K562 (cell line): Measurements from ENCODE around the gene BBC3. TPM values are rescaled to one million over a fixed set of nuclear protein-coding genes. Genes with fewer than 3 reads are reported as not detected.

Source experiments
- ATAC-seq: fragments of 200-7000 bp; cut with Tn5 transposase; 3 replicates; pipeline ENCODE4 v1.9.1; 2020; ENCODE audit warnings: moderate library complexity
- BruUV-seq: library from RNA; stranded (reverse); fragments of 400-500 nt; replicated peaks from 2 replicates; lab custom pipeline; 2021; lab: Mats Ljungman, UMichigan
- CTCF ChIA-PET: fragments of 300-600 bp; formaldehyde crosslinking; extraction: SDS; loops from one replicate; lab custom pipeline; 2021; ENCODE audit warnings: low intra/inter-chr PET ratio; lab: Yijun Ruan, JAX
- POLR2A ChIA-PET: fragments of 300-600, 350-650 bp; sonication (Branson Sonifier 250); formaldehyde crosslinking; extraction: SDS; loops from one replicate; lab custom pipeline; 2021; ENCODE audit warnings: antibody characterized with exemption, inconsistent platforms; lab: Yijun Ruan, JAX
- DNase-seq, 4 experiments: peaks; one replicate each; pipeline versions ENCODE4 v3.0.0 to v3.0.0-alpha.2; 2011 to 2018; ENCODE audit warnings: low spot score in 3 of 4, mixed read lengths in 3 of 4; ENCODE audit errors: extremely low read depth in 1 of 4
- FAIRE-seq: peaks from 2 replicates; lab custom pipeline; 2011; peaks lifted over from hg19 to GRCh38; lab: Jason Lieb, UNC
- H2AFZ ChIP-seq: 2 replicates; pipeline ENCODE4 v1.6.0; 2011; ENCODE audit warnings: low read depth, low read length, control low read depth, inconsistent platforms
- H3K27ac ChIP-seq: fragments of 200-600 bp; 3 replicates; pipeline ENCODE4 v1.8.0; 2011; ENCODE audit warnings: low read depth, mild to moderate bottlenecking, control low read depth, inconsistent platforms, low read length, moderate library complexity, mixed read lengths; ENCODE audit errors: extremely low read depth
- H3K27me3 ChIP-seq, 2 experiments: fragments of 300-600 bp in 1 of 2; 2 replicates in 1 of 2; 3 replicates in 1 of 2; pipeline versions ENCODE4 v1.6.0 to v1.8.0; 2011; ENCODE audit warnings: inconsistent platforms in 2 of 2, low read length in 2 of 2, mild to moderate bottlenecking in 1 of 2, mixed read lengths in 1 of 2, moderate library complexity in 1 of 2; ENCODE audit not compliant: control insufficient read depth in 2 of 2, insufficient read depth in 2 of 2
- H3K36me3 ChIP-seq: fragments of 300-600 bp; 3 replicates; pipeline ENCODE4 v1.8.0; 2011; ENCODE audit warnings: mild to moderate bottlenecking, low read length, inconsistent platforms; ENCODE audit not compliant: control insufficient read depth, insufficient read depth
- H3K4me1 ChIP-seq, 2 experiments: fragments of 200-600 bp in 1 of 2; replicated peaks in 1 of 2; 2 replicates in 1 of 2; 3 replicates in 1 of 2; pipeline versions ENCODE4 v1.5.1 to v1.8.0; 2011; ENCODE audit warnings: inconsistent platforms in 2 of 2, low read length in 2 of 2, mild to moderate bottlenecking in 1 of 2, mixed read lengths in 1 of 2, moderate library complexity in 1 of 2; ENCODE audit not compliant: control insufficient read depth in 2 of 2, insufficient read depth in 2 of 2
- H3K4me2 ChIP-seq: 2 replicates; pipeline ENCODE4 v1.6.1; 2011; ENCODE audit warnings: low read length, control low read depth, inconsistent platforms, mixed read lengths; ENCODE audit not compliant: insufficient read depth
- H3K4me3 ChIP-seq: fragments of 200-600 bp; sonication (generic), shearing (Covaris generic); 2 replicates; pipeline ENCODE4 v1.5.1; 2016; ENCODE audit warnings: control low read depth, inconsistent platforms
- H3K79me2 ChIP-seq: fragments of 200-600 bp; 3 replicates; pipeline ENCODE4 v1.8.0; 2011; ENCODE audit warnings: low read length, inconsistent platforms; ENCODE audit not compliant: control insufficient read depth, insufficient read depth
- H3K9ac ChIP-seq, 2 experiments: 2 replicates each; pipeline versions ENCODE4 v1.6.0 to v1.6.1; 2011; ENCODE audit warnings: low read depth in 2 of 2, low read length in 2 of 2, control low read depth in 1 of 2, inconsistent platforms in 1 of 2, mild to moderate bottlenecking in 1 of 2, mixed read lengths in 1 of 2; ENCODE audit not compliant: insufficient read depth in 1 of 2
- H3K9me1 ChIP-seq: one replicate; pipeline ENCODE4 v1.6.0; 2011; ENCODE audit warnings: inconsistent platforms, mild to moderate bottlenecking, low read length, moderate library complexity; ENCODE audit not compliant: control insufficient read depth, insufficient read depth
- H3K9me3 ChIP-seq: replicated peaks from 2 replicates; pipeline ENCODE4 v1.5.1; 2011; ENCODE audit warnings: low read depth, low read length, inconsistent platforms; ENCODE audit not compliant: control insufficient read depth, insufficient read depth
- H4K20me1 ChIP-seq: replicated peaks from 2 replicates; pipeline ENCODE4 v1.6.1; 2011; ENCODE audit warnings: low read length, inconsistent platforms, mixed read lengths; ENCODE audit not compliant: control insufficient read depth, insufficient read depth
- CHAMP1 ChIP-seq: fragments of 450-650 bp; IDR thresholded peaks from 2 replicates; pipeline ENCODE4 v1.6.1; 2016; ENCODE audit warnings: mild to moderate bottlenecking
- KHSRP ChIP-seq: fragments of 450-650 bp; IDR thresholded peaks from 2 replicates; pipeline ENCODE4 v1.6.1; 2017
- NCOA4 ChIP-seq: fragments of 450-650 bp; IDR thresholded peaks from 2 replicates; pipeline ENCODE4 v1.6.1; 2018; ENCODE audit warnings: mild to moderate bottlenecking; ENCODE audit not compliant: partially characterized antibody
- RBM22 ChIP-seq: fragments of 200-400 bp; formaldehyde crosslinking; IDR thresholded peaks from 2 replicates; pipeline ENCODE4 v1.6.1; 2018; ENCODE audit warnings: low read length, low read depth; ENCODE audit not compliant: poor library complexity, severe bottlenecking
- TRIM28 ChIP-seq: fragments of 450-650 bp; IDR thresholded peaks from 2 replicates; pipeline ENCODE4 v1.6.1; 2017
- ZBTB12 ChIP-seq: fragments of 250-450 bp; sonication (Bioruptor Pico); IDR thresholded peaks from 2 replicates; pipeline ENCODE4 v1.4.0; 2020
- ZC3H11A ChIP-seq: IDR thresholded peaks from 2 replicates; pipeline ENCODE4 v1.6.1; 2012; ENCODE audit warnings: low read depth, low read length, improper control_type of control experiment
- ZNF217 ChIP-seq: sonication (generic); formaldehyde crosslinking; IDR thresholded peaks from 2 replicates; pipeline ENCODE4 v1.8.0; 2022; ENCODE audit warnings: mild to moderate bottlenecking, missing genetic modification reagents
- ZNF586 ChIP-seq: fragments of 450-650 bp; formaldehyde crosslinking; conservative IDR thresholded peaks from 2 replicates; pipeline ENCODE4 v1.4.0; 2020; ENCODE audit warnings: mild to moderate bottlenecking, moderate library complexity
- WGBS: fragments of 100-300 bp; shearing (Covaris generic); methylation state at CpG from one replicate; pipeline ENCODE4 v1.1.6; 2016; ENCODE audit warnings: low coverage, mixed read lengths; ENCODE audit not compliant: insufficient coverage; ENCODE audit errors: missing lambda C conversion rate; 5-methylcytosine and 5-hydroxymethylcytosine counted together
- in situ Hi-C: fragments of 300-500 bp; cut with MboI; formaldehyde crosslinking; loops from 4 replicates; pipeline ENCODE4 v1.15.0; 2018; ENCODE audit warnings: inconsistent platforms, mixed read lengths
- intact Hi-C: fragments of 100-400 bp; cut with micrococcal nuclease; formaldehyde crosslinking; loops from 2 replicates; pipeline ENCODE4 v1.14.2; 2022
- polyA plus RNA-seq, 8 experiments: library from polyadenylated mRNA; depleted of rRNA in 4 of 8; stranded (reverse) in 5 of 8; unstranded in 3 of 8; fragments of >200 nt; fragmentation: Nextera tagmentation in 2 of 8; fragmentation: Illumina TruSeq in 1 of 8; extraction: Ambion mirVana in 2 of 8; extraction: Trizol in 1 of 8; gene quantifications; 2 replicates each; pipeline versions ENCODE4 v1.2.1 to v1.2.3, GENCODE V29; 2011 to 2014; ENCODE audit warnings: inconsistent platforms in 1 of 8, missing spikeins in 1 of 8
- total RNA-seq, 7 experiments: library from RNA; depleted of rRNA in 6 of 7; stranded (reverse); fragments of >200 nt in 6 of 7; fragmentation: Illumina TruSeq in 2 of 7; extraction: Trizol in 2 of 7; gene quantifications; 2 replicates each; pipeline versions ENCODE4 v1.2.1 to v1.2.3, GENCODE V29; 2011 to 2021; ENCODE audit warnings: low replicate concordance in 1 of 7

BBC3 gene
- total and polyA plus RNA-seq, 9 of the 15 experiments (the other 6 are each of a cell fraction or from before 2014, with no cell fraction given): 0.15 to 30.7 (median 4.8) TPM

- Histone ChIP-seq H3K9me1 (no peaks in the 10 kb centered on the region), H3K9ac (peak overlapping the region in 1 of 2 experiments; percentile 47; a peak in 2 of 4 replicates), H3K79me2 (peaks cover 24% of the 10 kb centered on the region; the same call in 2 of the 3 replicates), H3K36me3 (peaks cover 90% of the 10 kb centered on the region), H3K4me2 (no peak overlapping the region), H2AFZ (no peak overlapping the region), H3K4me1 (peaks cover 6 to 10% of the 10 kb centered on the region in 2 experiments; a peak in 3 of 5 replicates), H3K27ac (no peak overlapping the region; the same call in 2 of the 3 replicates), H3K27me3 (no peaks in the 10 kb centered on the region), H3K4me3 (no peak overlapping the region), H3K9me3 (no peaks in the 10 kb centered on the region), H4K20me1 (no peaks in the 10 kb centered on the region)
- TF ChIP-seq ZC3H11A (no peak), NCOA4 (no peak), RBM22 (no peak), ZNF586 (CRISPR knock-in tag) (no peak), TRIM28 (no peak), ZNF217 (no peak), ZBTB12 (no peak), KHSRP (no peak), CHAMP1 (no peak)
- CTCF ChIA-PET: no interaction called here
- no TSS peak for BruUV-seq
- POLR2A ChIA-PET: interaction anchor here (0.8 to 1.7 kb wide), 7 partner anchors 8 to 57 kb away, joined by 3 to 10 read pairs (median 4); no protein-coding TSS in a partner anchor
- WGBS: 88% methylated on average over 17 of the region's 17 CpGs
- in situ Hi-C loops (no loop called here), intact Hi-C loops (no loop called here)
- no peak for FAIRE-seq
- no peak for DNase-seq
- no peak for ATAC-seq
These were observed 44.3 kb downstream of the BBC3 start for GRCh38 chr19:47186446-47187334.
